NOMO-1 (cell line): ENCODE measurements around the gene NR1I2.

ENCODE experiments used
- DNase-seq, 2 experiments: peaks; one replicate each; lab custom pipeline; 2025; ENCODE audit not compliant: unreplicated experiment in 2 of 2; lab: John Stamatoyannopoulos, UW

The NR1I2 gene

GRCh38 chr3:119781330-119782198 is at the start of gene NR1I2:
NR1I2 (plus strand) TSS chr3:119782101.
- DNase-seq, result peak in 1 of 2 experiments; percentile 51

- no peak for DNase-seq
These were observed 48.1 kb upstream of the NR1I2 start for GRCh38 chr3:119733812-119734211.

- DNase-seq, result peak in 1 of 2 experiments; percentile 32
These were observed 43.2 kb upstream of the NR1I2 start for GRCh38 chr3:119738741-119739140.

GRCh38 chr3:119741657-119742590 is 40.0 kb upstream of the NR1I2 start:
- DNase-seq, result no peak

DNA sequence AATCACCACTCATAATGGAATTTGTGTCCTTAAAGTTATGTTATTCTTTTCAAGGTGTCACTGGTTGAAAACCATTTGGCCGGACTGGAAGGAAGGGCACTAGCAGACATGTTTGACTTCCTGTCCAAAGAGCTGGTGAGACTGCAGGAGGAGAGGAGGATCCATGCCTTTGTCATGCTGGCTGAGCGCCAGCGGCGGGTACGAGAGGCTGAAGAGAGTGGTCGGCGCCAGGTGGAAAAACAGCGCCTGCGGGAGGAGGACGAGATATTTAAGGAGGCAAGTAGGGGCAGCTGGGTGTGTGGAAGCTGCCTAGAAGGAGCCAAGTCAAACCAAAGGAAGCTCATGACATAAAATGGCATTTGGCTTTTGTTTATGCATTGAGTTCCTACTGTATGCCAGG is 38.0 kb upstream of the NR1I2 start:
- DNase-seq, result no peak

DNA sequence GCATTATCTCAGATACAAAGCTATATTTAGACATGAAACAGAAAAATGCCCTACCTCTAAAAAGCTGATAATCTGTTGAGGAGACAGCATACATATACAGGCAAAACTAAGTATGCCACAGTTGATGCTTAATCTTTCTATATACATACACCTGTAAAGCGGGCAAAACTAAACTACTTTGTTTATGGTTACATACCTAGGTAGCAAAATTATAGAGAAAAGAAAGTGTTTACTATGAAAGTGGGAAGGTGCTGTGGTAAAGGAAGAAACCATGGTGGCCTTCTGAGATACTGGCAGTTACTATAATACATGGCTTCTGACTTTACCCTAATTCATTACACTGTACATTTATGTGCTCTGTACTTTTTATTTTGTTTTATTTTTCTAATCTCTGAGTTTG is 36.0 kb upstream of the NR1I2 start:
- DNase-seq, result no peak

DNA sequence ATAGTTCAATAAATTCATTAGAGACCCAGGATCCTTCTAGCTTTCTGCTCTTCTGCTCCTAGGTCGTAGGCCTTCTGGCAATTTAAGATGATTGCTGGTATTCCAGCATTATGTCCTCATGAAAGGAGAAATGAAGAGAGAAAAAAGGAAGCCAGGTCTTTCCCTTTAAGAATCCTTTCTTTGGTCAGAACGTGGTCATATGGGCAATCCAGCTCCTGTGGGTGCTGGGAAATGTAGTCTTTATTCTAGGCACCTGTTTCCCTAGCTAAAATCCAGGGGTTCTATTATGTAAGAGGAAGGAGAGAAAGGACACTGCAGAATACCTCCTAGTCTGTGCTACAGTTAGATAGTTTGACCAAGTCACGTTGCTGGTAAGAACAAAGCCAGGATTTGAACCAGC is 35.5 kb upstream of the NR1I2 start:
- DNase-seq, result no peak

DNA sequence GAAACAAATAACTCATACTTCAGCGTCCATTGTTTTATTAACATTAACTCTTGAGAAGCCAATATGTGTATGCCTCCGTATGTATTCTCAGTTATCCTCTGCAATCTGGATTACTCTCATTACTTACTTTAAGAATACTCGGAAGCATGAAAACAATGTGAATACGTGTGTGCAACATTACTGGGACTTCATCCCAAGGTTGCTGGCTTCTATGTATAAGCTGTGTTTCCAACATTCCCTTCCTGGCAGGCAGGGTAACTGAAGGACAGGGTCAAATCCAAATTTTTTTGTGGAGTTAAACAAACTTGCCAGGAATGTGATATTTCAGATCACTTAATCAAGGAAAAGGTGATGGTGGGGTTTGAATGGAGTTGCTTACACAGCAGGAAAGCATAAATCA is 34.5 kb upstream of the NR1I2 start:
- DNase-seq, result no peak

GRCh38 chr3:119748991-119749390 is 32.9 kb upstream of the NR1I2 start:
- DNase-seq, result no peak

- DNase-seq, result no peak
These were observed 30.5 kb upstream of the NR1I2 start for GRCh38 chr3:119751423-119751822.

- no peak for DNase-seq
These were observed 21.9 kb upstream of the NR1I2 start for GRCh38 chr3:119759962-119760361.

- DNase-seq, result no peak
These were observed 19.0 kb upstream of the NR1I2 start for GRCh38 chr3:119762876-119763275.

- no peak for DNase-seq
These were observed 18.4 kb upstream of the NR1I2 start for GRCh38 chr3:119763466-119763865.

DNA sequence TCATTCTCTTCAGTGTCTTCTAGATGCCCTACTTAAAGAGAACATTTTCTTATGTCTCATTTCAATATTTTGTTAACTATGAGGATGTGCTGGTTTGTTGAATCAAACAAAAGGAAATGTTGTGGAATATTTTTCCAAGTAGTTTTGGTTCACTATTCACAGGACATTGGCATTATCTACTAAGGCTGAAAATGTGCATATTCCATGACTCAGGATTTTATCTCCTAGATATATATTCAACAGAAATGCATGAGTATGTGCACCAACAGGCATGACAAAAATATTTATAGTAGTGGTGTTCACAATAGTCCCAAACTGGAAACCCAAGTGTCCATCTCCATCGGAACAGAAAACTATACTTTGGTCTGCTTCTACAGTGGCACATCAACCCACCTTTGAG is 16.7 kb upstream of the NR1I2 start:
- DNase-seq, result no peak

DNA sequence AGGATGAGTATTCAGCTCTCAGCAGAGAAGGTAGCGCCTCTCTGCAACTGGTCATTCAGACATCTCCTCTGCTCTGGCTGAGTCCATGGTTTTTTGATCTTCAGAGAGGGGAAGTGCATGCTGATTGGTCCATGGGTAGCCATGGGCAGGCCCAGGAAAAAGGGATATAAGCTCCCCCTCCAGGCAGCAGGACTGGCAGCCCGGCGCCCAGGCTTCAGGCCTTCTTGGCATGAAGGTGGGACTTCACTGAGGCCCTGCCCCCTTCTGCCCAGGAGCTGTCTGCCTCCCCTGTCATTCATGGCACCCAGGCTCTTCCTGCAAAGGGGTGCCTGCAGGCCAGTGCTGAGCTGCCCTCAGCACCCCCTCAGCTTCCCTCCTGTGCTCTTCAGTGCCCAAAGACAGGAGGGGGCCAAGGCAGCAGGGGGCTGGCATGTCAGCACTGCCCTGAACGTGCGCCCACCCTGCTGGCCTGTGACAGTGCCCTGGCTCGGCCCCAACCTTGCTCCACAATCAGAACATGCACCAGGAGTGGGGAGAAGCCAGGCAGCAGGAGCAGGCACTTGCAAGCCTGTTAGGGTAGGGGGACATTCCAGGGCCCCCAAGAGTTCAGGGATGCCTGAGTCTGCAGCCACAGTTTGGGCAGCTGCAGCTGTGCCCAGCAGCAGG is 13.8 kb upstream of the NR1I2 start:
- no peak for DNase-seq

DNA sequence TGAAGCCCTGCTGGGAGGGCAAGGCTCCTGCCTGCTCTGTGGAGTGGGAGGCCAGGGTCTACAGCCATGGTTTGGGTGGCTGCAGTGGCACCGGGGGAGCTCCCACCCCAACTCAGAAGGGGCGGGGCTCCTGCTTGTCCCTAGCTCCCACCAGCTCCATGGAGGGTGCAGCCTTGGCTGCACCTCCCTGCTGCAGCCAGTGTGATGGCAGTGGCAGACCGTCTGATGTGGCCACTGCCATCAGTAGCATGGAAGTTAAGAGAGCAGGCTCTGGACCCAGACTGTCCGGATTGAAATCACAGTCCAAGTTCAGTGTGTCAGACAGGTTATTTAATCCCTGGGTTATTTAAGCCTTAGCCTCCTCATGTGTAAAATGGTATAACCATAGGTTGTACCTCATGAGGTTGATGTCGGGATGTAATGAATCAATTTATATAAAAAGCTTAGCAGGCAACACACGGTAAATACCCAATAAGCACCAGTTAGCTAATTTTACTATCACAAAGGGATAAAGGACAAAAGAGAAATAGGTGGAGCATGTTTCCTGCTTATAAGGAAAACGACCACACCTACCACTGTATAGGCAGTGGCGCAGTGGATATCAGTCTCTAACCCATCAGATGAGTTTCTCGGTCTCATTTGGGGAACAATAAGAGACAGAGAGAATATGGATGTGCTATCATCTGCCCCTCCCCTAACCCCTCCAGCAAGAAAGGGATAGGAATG is 13.1 kb upstream of the NR1I2 start:
- no peak for DNase-seq

GRCh38 chr3:119769394-119770149 is 12.3 kb upstream of the NR1I2 start:
- DNase-seq, result peak in 1 of 2 experiments; percentile 36

GRCh38 chr3:119774444-119774843 is 7.5 kb upstream of the NR1I2 start:
- peak; percentile 45 to 91 for DNase-seq

DNA sequence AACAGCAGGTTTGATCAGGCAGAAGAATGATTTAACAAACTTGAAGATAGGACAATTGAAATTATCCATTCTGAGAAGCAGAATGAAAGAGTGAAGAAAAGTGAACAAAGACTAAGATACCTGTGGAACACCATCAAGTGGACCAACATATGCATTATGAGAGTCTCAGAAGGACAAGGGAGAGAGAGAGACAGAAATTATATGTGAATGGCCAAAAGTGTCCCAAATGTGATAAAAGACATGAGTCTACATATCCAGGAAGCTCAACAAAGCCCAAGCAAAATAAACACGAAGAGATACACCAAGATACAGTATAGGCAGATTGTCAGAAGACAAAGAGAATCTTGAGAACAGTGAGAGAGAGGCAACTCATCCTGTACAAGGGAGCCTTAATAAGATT is 5.6 kb upstream of the NR1I2 start:
- DNase-seq, result no peak

DNA sequence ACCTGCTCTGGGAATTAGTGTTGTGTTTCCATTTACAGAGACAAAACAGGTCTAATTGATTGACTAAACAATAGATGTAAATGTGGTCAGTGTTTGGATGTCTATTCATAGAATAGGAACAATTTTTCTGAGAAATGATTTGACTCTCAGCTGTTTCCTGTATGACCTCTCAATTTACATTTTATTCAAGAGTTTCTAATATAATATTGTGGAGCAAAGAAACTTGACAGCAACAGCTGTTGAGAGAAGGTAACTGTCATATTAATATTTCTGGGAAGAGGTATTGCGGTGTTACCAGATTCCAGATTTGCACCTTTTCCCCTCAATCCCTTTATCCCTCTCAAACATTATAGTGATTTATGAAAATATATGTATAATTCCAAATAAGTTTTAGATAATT is 3.7 kb upstream of the NR1I2 start:
- no peak for DNase-seq
